Stimulated activated naive B cell treated with anti-CD40 and anti-IgM and Interleukin-4, amounts not matched to agents 10 μg/mL and 1 μg/mL and 100 μg/mL, for 72 hours (primary cell): ENCODE data around the gene ZBP1.

Experiments used
- ATAC-seq, 2 donors: fragments of 150-1000 bp; cut with Tn5 transposase; replicated peaks; 2 replicates each; pipeline ENCODE4 v1.10.0; 2021; ENCODE audit warnings: moderate library complexity in 1 of 2
- DNase-seq: peaks from one replicate; pipeline ENCODE4 v3.0.0; 2021
- H3K27ac Mint-ChIP-seq: one replicate; pipeline ENCODE4 v1.8.0; 2022; ENCODE audit warnings: mild to moderate bottlenecking, mixed read lengths
- H3K27me3 Mint-ChIP-seq, 2 donors: one replicate each; pipeline ENCODE4 v1.8.0; 2022; ENCODE audit warnings: mixed read lengths in 2 of 2
- H3K36me3 Mint-ChIP-seq, 2 donors: one replicate each; pipeline ENCODE4 v1.8.0; 2022; ENCODE audit warnings: mixed read lengths in 2 of 2, mild to moderate bottlenecking in 1 of 2
- H3K4me1 Mint-ChIP-seq, 2 donors: one replicate each; pipeline ENCODE4 v1.8.0; 2022; ENCODE audit warnings: mixed read lengths in 2 of 2, mild to moderate bottlenecking in 1 of 2
- H3K4me3 Mint-ChIP-seq, 2 donors: one replicate each; pipeline ENCODE4 v1.8.0; 2022; ENCODE audit warnings: mild to moderate bottlenecking in 2 of 2, mixed read lengths in 2 of 2, moderate library complexity in 1 of 2
- H3K9me3 Mint-ChIP-seq, 2 donors: one replicate each; pipeline ENCODE4 v1.8.0; 2022; ENCODE audit warnings: mixed read lengths in 2 of 2, mild to moderate bottlenecking in 1 of 2

ZBP1 gene

DNA sequence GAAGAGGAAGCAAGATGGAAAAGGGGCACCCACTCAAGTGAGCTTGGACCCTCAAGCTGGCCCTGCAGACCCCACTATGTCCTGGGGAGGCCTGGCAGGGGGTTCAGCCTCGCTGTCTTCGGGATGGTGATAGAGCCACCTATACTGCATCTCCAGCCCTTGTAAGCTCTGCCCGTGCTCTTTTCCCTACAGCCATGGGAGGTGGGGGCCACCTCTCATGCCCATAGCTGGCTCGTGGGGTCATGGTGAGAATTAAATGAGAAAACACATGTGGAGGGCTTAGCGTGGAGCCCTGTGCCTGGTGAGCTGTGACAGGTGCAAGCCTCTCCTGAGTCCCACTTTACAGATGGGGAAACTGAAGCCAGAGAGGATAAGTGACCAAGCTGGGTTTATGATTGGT, 31.6 kb downstream of the ZBP1 start:
- H3K9me3 Mint-ChIP-seq = peaks cover 5 to 12% of the 10 kb centered on the region in 2 donors
- peaks cover 6% of the 10 kb centered on the region in 2 donors for H3K4me1 Mint-ChIP-seq
- no peak overlapping the region for H3K4me3 Mint-ChIP-seq
- H3K36me3 Mint-ChIP-seq = no peaks in the 10 kb centered on the region
- H3K27ac Mint-ChIP-seq = no peak overlapping the region
- ATAC-seq (no peak), DNase-seq (no peak)
- H3K27me3 Mint-ChIP-seq = peaks cover 36 to 44% of the 10 kb centered on the region in 2 donors

DNA sequence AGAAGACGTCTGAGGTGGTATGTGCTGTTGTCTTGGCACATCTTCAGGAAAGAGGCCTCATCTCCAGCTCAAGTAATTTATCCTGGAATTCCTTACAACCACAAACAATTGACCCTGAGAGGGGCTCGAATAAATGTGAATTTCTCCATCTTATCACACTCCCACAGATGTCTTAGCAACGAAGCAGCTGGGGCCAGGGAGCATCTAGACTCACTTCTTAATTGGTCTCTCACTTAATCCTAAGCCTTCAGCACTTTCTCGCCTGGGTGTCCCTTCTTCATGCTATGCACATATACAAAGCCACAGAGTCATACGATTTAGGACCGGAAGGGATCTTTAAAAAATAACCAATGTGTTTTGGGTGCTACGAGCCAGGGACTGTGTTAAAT, 32.2 kb downstream of the ZBP1 start:
- no peak overlapping the region for H3K27ac Mint-ChIP-seq
- H3K36me3 Mint-ChIP-seq = no peaks in the 10 kb centered on the region
- peaks cover 0 to 2% of the 10 kb centered on the region in 2 donors for H3K4me1 Mint-ChIP-seq
- peaks cover 5 to 12% of the 10 kb centered on the region in 2 donors for H3K9me3 Mint-ChIP-seq
- DNase-seq (no peak), ATAC-seq (no peak)
- H3K4me3 Mint-ChIP-seq = no peak overlapping the region
- H3K27me3 Mint-ChIP-seq = peaks cover 42 to 50% of the 10 kb centered on the region in 2 donors

DNA sequence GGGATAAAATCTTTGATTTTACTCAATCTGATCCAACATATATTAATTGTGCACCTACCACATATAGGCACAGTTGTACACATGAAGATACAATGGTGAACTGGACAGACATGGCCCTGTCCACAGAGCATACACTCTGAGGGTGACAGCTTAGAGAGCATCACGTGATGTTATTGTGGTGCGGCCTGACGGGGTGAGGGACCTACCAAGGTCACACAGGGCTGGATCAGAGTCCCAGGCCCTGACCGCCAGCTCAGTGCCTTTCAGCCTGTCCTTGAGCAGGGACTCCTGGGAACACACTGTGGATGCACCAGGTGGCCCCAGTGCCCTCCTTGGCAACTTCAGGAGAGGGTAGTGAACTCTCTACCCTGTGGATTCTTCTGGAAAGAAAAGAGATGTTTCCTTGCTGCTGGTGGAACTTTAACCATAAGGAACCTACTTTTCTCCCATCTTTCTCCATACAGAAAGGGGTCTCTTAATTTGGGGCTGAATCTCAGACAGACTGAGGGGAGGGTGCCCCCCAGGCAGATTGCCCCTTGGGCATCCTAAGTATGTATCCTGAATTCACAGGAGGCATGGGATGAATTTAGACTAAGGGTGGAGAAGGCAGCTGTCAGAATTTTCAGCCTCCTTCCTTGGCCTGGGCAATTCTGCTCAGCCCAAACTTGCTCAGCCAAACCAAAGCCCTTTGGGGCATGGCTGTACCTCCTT, 32.8 kb downstream of the ZBP1 start:
- peaks cover 48 to 53% of the 10 kb centered on the region in 2 donors for H3K27me3 Mint-ChIP-seq
- H3K36me3 Mint-ChIP-seq = no peaks in the 10 kb centered on the region
- no peak for DNase-seq
- no peak overlapping the region for H3K27ac Mint-ChIP-seq
- H3K4me3 Mint-ChIP-seq = no peak overlapping the region
- ATAC-seq = no peak
- peaks cover 0 to 2% of the 10 kb centered on the region in 2 donors for H3K4me1 Mint-ChIP-seq
- peaks cover 5 to 12% of the 10 kb centered on the region in 2 donors for H3K9me3 Mint-ChIP-seq

GRCh38 chr20:57586943-57587277, 33.3 kb downstream of the ZBP1 start:
- Mint-ChIP-seq H3K27me3 (peaks cover 52 to 59% of the 10 kb centered on the region in 2 donors), H3K4me1 (peaks cover 0 to 2% of the 10 kb centered on the region in 2 donors), H3K9me3 (peaks cover 5 to 12% of the 10 kb centered on the region in 2 donors), H3K27ac (no peak overlapping the region), H3K4me3 (no peak overlapping the region), H3K36me3 (no peaks in the 10 kb centered on the region)
- DNase-seq = no peak
- no peak for ATAC-seq

DNA sequence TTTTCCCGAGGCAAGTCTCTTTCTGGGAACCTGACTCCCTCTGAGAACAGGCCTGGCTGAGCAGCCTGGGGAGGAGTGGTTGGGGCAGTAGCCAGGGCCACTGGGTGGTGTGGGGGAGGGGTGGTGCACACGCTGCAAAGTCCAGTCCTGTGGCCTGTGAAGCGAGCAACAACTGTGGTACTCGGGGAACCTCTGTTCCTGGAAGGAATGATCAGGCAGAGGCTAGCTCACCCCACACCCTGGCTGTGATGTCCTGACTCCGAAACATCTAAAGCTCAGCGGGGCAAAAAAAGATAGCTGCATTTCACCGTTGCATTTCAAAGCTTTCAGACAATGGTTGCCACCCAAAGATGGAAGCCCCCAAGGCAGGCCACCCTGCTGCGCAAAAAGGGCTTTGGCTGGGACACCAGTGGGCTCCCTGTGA, 33.8 kb downstream of the ZBP1 start:
- DNase-seq (no peak), ATAC-seq (no peak)
- H3K9me3 Mint-ChIP-seq = peaks cover 5 to 12% of the 10 kb centered on the region in 2 donors
- peaks cover 48 to 59% of the 10 kb centered on the region in 2 donors for H3K27me3 Mint-ChIP-seq
- no peaks in the 10 kb centered on the region for H3K36me3 Mint-ChIP-seq
- no peak overlapping the region for H3K4me3 Mint-ChIP-seq
- H3K27ac Mint-ChIP-seq = no peak overlapping the region
- H3K4me1 Mint-ChIP-seq = no peaks in the 10 kb centered on the region

- Mint-ChIP-seq H3K27ac (no peak overlapping the region), H3K9me3 (peaks cover 5 to 12% of the 10 kb centered on the region in 2 donors), H3K36me3 (no peaks in the 10 kb centered on the region), H3K4me1 (no peaks in the 10 kb centered on the region), H3K4me3 (no peak overlapping the region), H3K27me3 (peaks cover 45 to 62% of the 10 kb centered on the region in 2 donors)
- ATAC-seq = no peak
- DNase-seq = no peak
Observed at GRCh38 chr20:57585466-57586213, 34.6 kb downstream of the ZBP1 start.

- ATAC-seq (no peak), DNase-seq (no peak)
- Mint-ChIP-seq H3K9me3 (peaks cover 5 to 12% of the 10 kb centered on the region in 2 donors), H3K4me1 (no peaks in the 10 kb centered on the region), H3K27ac (no peak overlapping the region), H3K36me3 (no peaks in the 10 kb centered on the region), H3K4me3 (no peak overlapping the region), H3K27me3 (peaks cover 52 to 62% of the 10 kb centered on the region in 2 donors)
Observed at GRCh38 chr20:57584768-57585461, 35.3 kb downstream of the ZBP1 start.

- Mint-ChIP-seq H3K4me1 (no peaks in the 10 kb centered on the region), H3K27ac (no peak overlapping the region), H3K4me3 (no peak overlapping the region), H3K9me3 (peaks cover 5 to 12% of the 10 kb centered on the region in 2 donors), H3K27me3 (peaks cover 55 to 63% of the 10 kb centered on the region in 2 donors), H3K36me3 (no peaks in the 10 kb centered on the region)
- no peak for ATAC-seq
- DNase-seq = no peak
Observed at GRCh38 chr20:57583289-57584257, 36.7 kb downstream of the ZBP1 start.

- Mint-ChIP-seq H3K27ac (no peak overlapping the region), H3K9me3 (peaks cover 3 to 8% of the 10 kb centered on the region in 2 donors), H3K4me3 (no peak overlapping the region), H3K4me1 (no peaks in the 10 kb centered on the region), H3K27me3 (peaks cover 53 to 63% of the 10 kb centered on the region in 2 donors), H3K36me3 (no peaks in the 10 kb centered on the region)
- ATAC-seq = no peak
- DNase-seq = no peak
Observed at GRCh38 chr20:57582432-57583288, 37.6 kb downstream of the ZBP1 start.

DNA sequence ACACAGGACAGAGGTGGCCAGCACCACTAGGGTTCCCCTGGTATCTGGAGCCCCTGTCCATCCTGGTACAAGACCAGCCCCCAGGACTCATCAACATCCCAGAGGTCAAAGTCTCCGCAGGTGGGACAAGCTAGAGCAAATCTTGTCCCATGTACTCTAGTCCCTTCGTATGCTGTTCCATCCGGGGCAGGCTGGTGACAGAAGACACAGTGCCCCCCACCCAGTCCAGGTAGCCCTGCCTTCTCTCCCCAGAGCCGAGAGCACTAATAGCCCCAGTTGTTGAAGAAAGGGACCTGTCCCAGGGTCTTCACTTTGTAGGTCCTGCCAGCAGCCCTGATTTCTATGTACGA, 38.2 kb downstream of the ZBP1 start:
- peaks cover 2% of the 10 kb centered on the region in 2 donors for H3K9me3 Mint-ChIP-seq
- DNase-seq (no peak), ATAC-seq (no peak)
- H3K27me3 Mint-ChIP-seq = peaks cover 53 to 63% of the 10 kb centered on the region in 2 donors
- H3K27ac Mint-ChIP-seq = no peak overlapping the region
- H3K36me3 Mint-ChIP-seq = no peaks in the 10 kb centered on the region
- H3K4me3 Mint-ChIP-seq = no peak overlapping the region
- H3K4me1 Mint-ChIP-seq = no peaks in the 10 kb centered on the region

DNA sequence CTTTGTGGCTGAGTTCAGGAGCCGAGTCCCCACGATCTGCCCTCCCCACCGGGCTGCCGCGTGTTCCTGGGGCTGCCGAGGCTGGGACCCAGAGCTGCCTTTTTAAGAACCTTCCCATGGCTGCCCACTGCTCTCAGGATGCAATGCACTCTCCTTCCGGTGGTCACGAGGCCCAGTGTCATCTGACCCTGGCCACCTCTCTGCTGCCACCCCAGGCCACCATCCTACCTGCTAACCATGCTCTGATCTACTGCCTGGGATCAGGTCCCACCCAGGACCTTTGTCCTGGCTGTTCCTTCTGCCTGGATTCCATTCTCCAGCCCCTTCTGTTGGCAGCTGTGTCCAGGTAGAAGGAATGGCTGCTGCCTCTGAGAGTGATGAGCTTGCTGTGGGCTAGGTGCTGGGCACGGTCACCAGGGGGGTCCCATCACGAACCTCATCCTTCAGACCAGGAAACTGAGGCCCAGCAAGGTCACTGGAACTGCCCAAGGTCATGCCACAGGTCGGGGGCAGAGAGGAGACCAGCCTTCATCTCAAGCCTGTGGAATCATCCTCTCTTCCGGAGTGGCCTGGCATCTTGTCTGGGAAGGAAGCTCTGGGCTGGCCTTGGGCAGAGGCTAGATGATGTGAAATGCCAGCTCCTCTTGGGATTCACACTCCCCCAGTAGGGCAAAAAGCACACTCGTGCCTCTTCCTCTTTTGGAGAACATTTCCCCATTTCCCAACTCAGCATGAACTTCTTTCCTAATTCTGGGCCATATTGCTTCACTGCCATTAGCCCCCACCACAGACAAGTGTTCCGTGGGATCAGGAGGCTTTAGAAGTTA, 38.8 kb downstream of the ZBP1 start:
- Mint-ChIP-seq H3K27me3 (peaks cover 50 to 63% of the 10 kb centered on the region in 2 donors), H3K27ac (no peak overlapping the region)

GRCh38 chr20:57580478-57581201, 39.6 kb downstream of the ZBP1 start:
- ATAC-seq (no peak), DNase-seq (no peak)
- Mint-ChIP-seq H3K4me3 (no peak overlapping the region), H3K36me3 (no peaks in the 10 kb centered on the region), H3K27me3 (peaks cover 46 to 58% of the 10 kb centered on the region in 2 donors), H3K27ac (no peak overlapping the region), H3K9me3 (no peaks in the 10 kb centered on the region), H3K4me1 (no peaks in the 10 kb centered on the region)

More for the DNA sequence above, 38.8 kb downstream of the ZBP1 start:
- DNase-seq (no peak), ATAC-seq (no peak)
- Mint-ChIP-seq H3K36me3 (no peaks in the 10 kb centered on the region), H3K4me3 (no peak overlapping the region), H3K4me1 (no peaks in the 10 kb centered on the region), H3K9me3 (no peaks in the 10 kb centered on the region)
